ENCODE results near the gene PCDHB8.
"Not testable (repeated sequence)": the region's sequence is repeated elsewhere in the genome, so short reads cannot be mapped to it uniquely, and the experiment has no call there.

The PCDHB8 gene

GRCh38 chr5:141174291-141175104, 3.1 kb upstream of the PCDHB8 start:
- intact Hi-C loops (cut with micrococcal nuclease); H3K36me3 Mint-ChIP-seq (ENCODE audit: low read depth); H3K27ac Mint-ChIP-seq; H3K4me3 Mint-ChIP-seq; H3K4me1 Mint-ChIP-seq (ENCODE audit: low read depth); H3K27me3 Mint-ChIP-seq: not testable (repeated sequence)
- H3K9me3 Mint-ChIP-seq = peaks cover 30% of the 10 kb centered on the region

GRCh38 chr5:141175933-141176332, 1.7 kb upstream of the PCDHB8 start:
- H3K36me3 Mint-ChIP-seq (ENCODE audit: low read depth) = no peaks in the 10 kb centered on the region
- intact Hi-C loops (cut with micrococcal nuclease) = no loop called here
- H3K27me3 Mint-ChIP-seq = peaks cover 7% of the 10 kb centered on the region
- no peak overlapping the region for H3K27ac Mint-ChIP-seq
- peaks cover 28% of the 10 kb centered on the region for H3K9me3 Mint-ChIP-seq
- no peak overlapping the region for H3K4me3 Mint-ChIP-seq
- no peaks in the 10 kb centered on the region for H3K4me1 Mint-ChIP-seq (ENCODE audit: low read depth)

- intact Hi-C loops (cut with micrococcal nuclease); H3K36me3 Mint-ChIP-seq (ENCODE audit: low read depth); H3K4me3 Mint-ChIP-seq; H3K27ac Mint-ChIP-seq; H3K4me1 Mint-ChIP-seq (ENCODE audit: low read depth): not testable (repeated sequence)
- Mint-ChIP-seq H3K27me3 (peaks cover 18% of the 10 kb centered on the region), H3K9me3 (peaks cover 33% of the 10 kb centered on the region)
These were observed 1.8 kb downstream of the PCDHB8 start for GRCh38 chr5:141179371-141179770.

GRCh38 chr5:141179876-141180275, 2.3 kb downstream of the PCDHB8 start:
- H3K4me3 Mint-ChIP-seq; H3K36me3 Mint-ChIP-seq (ENCODE audit: low read depth); H3K27ac Mint-ChIP-seq; intact Hi-C loops (cut with micrococcal nuclease); H3K4me1 Mint-ChIP-seq (ENCODE audit: low read depth): not testable (repeated sequence)
- Mint-ChIP-seq H3K27me3 (peaks cover 23% of the 10 kb centered on the region), H3K9me3 (peaks cover 36% of the 10 kb centered on the region)

GRCh38 chr5:141180313-141180712, 2.7 kb downstream of the PCDHB8 start:
- Mint-ChIP-seq H3K9me3 (peaks cover 40% of the 10 kb centered on the region), H3K27ac (no peak overlapping the region), H3K4me3 (no peak overlapping the region), H3K27me3 (peaks cover 24% of the 10 kb centered on the region), H3K36me3 (ENCODE audit: low read depth) (no peaks in the 10 kb centered on the region), H3K4me1 (ENCODE audit: low read depth) (no peaks in the 10 kb centered on the region)
- intact Hi-C loops (cut with micrococcal nuclease) = no loop called here

GRCh38 chr5:141182248-141182647, 4.7 kb downstream of the PCDHB8 start, which contains the start of gene PCDHB16:
PCDHB16 (plus strand) TSS chr5:141182387; CDS start chr5:141182560, 173 bp downstream.
- H3K9me3 Mint-ChIP-seq = peaks cover 50% of the 10 kb centered on the region
- no peak within 1 kb of the TSS for H3K27ac Mint-ChIP-seq
- H3K27me3 Mint-ChIP-seq = peaks cover 29% of the 10 kb centered on the region
- no peak within 1 kb of the TSS for H3K4me3 Mint-ChIP-seq
- intact Hi-C loops (cut with micrococcal nuclease) = no loop called here
- H3K4me1 Mint-ChIP-seq (ENCODE audit: low read depth) = no peaks in the 10 kb centered on the region
- no peaks in the 10 kb centered on the region for H3K36me3 Mint-ChIP-seq (ENCODE audit: low read depth)

GRCh38 chr5:141184117-141184855, 6.7 kb downstream of the PCDHB8 start:
- H3K4me1 Mint-ChIP-seq (ENCODE audit: low read depth); intact Hi-C loops (cut with micrococcal nuclease); H3K27ac Mint-ChIP-seq; H3K4me3 Mint-ChIP-seq; H3K36me3 Mint-ChIP-seq (ENCODE audit: low read depth): not testable (repeated sequence)
- Mint-ChIP-seq H3K27me3 (peaks cover 42% of the 10 kb centered on the region), H3K9me3 (peaks cover 67% of the 10 kb centered on the region)

- H3K4me1 Mint-ChIP-seq (ENCODE audit: low read depth) = no peaks in the 10 kb centered on the region
- H3K4me3 Mint-ChIP-seq = no peak within 1 kb of the TSS
- no peak within 1 kb of the TSS for H3K27ac Mint-ChIP-seq
- peaks cover 49% of the 10 kb centered on the region for H3K27me3 Mint-ChIP-seq
- intact Hi-C loops (cut with micrococcal nuclease) = no loop called here
- peaks cover 66% of the 10 kb centered on the region for H3K9me3 Mint-ChIP-seq
- no peaks in the 10 kb centered on the region for H3K36me3 Mint-ChIP-seq (ENCODE audit: low read depth)
These were observed 9.4 kb downstream of the PCDHB8 start, which contains the start of gene PCDHB9 for GRCh38 chr5:141186897-141187512. PCDHB9 (plus strand) TSS chr5:141187161; CDS start chr5:141187319, 158 bp downstream.

- H3K27me3 Mint-ChIP-seq = peaks cover 41% of the 10 kb centered on the region
These were observed 11.1 kb downstream of the PCDHB8 start for GRCh38 chr5:141188682-141189081.

GRCh38 chr5:141189131-141189530, 11.5 kb downstream of the PCDHB8 start:
- H3K4me3 Mint-ChIP-seq; H3K4me1 Mint-ChIP-seq (ENCODE audit: low read depth); H3K36me3 Mint-ChIP-seq (ENCODE audit: low read depth); intact Hi-C loops (cut with micrococcal nuclease); H3K27ac Mint-ChIP-seq: not testable (repeated sequence)
- Mint-ChIP-seq H3K9me3 (peaks cover 62% of the 10 kb centered on the region), H3K27me3 (peaks cover 41% of the 10 kb centered on the region)

More at GRCh38 chr5:141188682-141189081, 11.1 kb downstream of the PCDHB8 start:
- H3K36me3 Mint-ChIP-seq (ENCODE audit: low read depth); H3K4me3 Mint-ChIP-seq; H3K27ac Mint-ChIP-seq; H3K4me1 Mint-ChIP-seq (ENCODE audit: low read depth); intact Hi-C loops (cut with micrococcal nuclease): not testable (repeated sequence)
- H3K9me3 Mint-ChIP-seq = peaks cover 63% of the 10 kb centered on the region

- no peaks in the 10 kb centered on the region for H3K36me3 Mint-ChIP-seq (ENCODE audit: low read depth)
- H3K4me1 Mint-ChIP-seq (ENCODE audit: low read depth) = no peaks in the 10 kb centered on the region
- H3K27me3 Mint-ChIP-seq = peaks cover 32% of the 10 kb centered on the region
- intact Hi-C loops (cut with micrococcal nuclease) = no loop called here
- peaks cover 52% of the 10 kb centered on the region for H3K9me3 Mint-ChIP-seq
- no peak within 1 kb of the TSS for H3K27ac Mint-ChIP-seq
- H3K4me3 Mint-ChIP-seq = no peak within 1 kb of the TSS
These were observed 14.6 kb downstream of the PCDHB8 start, which contains the start of gene PCDHB10 for GRCh38 chr5:141192110-141192725. PCDHB10 (plus strand) TSS chr5:141192353; CDS start chr5:141192553, 200 bp downstream.

GRCh38 chr5:141194332-141194731, 16.7 kb downstream of the PCDHB8 start:
- intact Hi-C loops (cut with micrococcal nuclease); H3K4me1 Mint-ChIP-seq (ENCODE audit: low read depth); H3K27ac Mint-ChIP-seq; H3K36me3 Mint-ChIP-seq (ENCODE audit: low read depth); H3K4me3 Mint-ChIP-seq: not testable (repeated sequence)
- Mint-ChIP-seq H3K9me3 (peaks cover 52% of the 10 kb centered on the region), H3K27me3 (peaks cover 19% of the 10 kb centered on the region)

- intact Hi-C loops (cut with micrococcal nuclease) = no loop called here
- Mint-ChIP-seq H3K27me3 (peaks cover 17% of the 10 kb centered on the region), H3K27ac (no peak overlapping the region), H3K4me1 (ENCODE audit: low read depth) (no peaks in the 10 kb centered on the region), H3K36me3 (ENCODE audit: low read depth) (no peaks in the 10 kb centered on the region), H3K4me3 (no peak overlapping the region), H3K9me3 (peaks cover 64% of the 10 kb centered on the region)
These were observed 18.8 kb downstream of the PCDHB8 start for GRCh38 chr5:141196363-141196762.
